ENCODE results near the gene CLDN9. TPM values are rescaled to one million over a fixed set of nuclear protein-coding genes. Genes with fewer than 3 reads are reported as not detected.

The CLDN9 gene
- total RNA-seq, 4 donors from 2014 or later: 0.40 TPM; not detected in 3

- Histone ChIP-seq H3K4me1 (peaks cover 9 to 21% of the 10 kb centered on the region in 2 donors), H3K9me3 (no peaks in the 10 kb centered on the region), H3K36me3 (no peaks in the 10 kb centered on the region), H3K27ac (no peak overlapping the region), H3K27me3 (peaks cover 12 to 13% (median 12%) of the 10 kb centered on the region in 3 donors), H3K4me3 (no peak overlapping the region)
- ATAC-seq: no peak
- DNase-seq: no peak
- intact Hi-C loops (cut with DNase I; ENCODE audit: low total_unique reads) (no loop called here), in situ Hi-C loops (cut with MboI; ENCODE audit: low sequenced_read_pairs in 4 of 4) (no loop called here)
- no peak for TF ChIP-seq POLR2A (IDR thresholded peaks at IDR 0.05)
- no peak for TF ChIP-seq CTCF (IDR thresholded peaks at IDR 0.05 in 4 of 5, conservative IDR thresholded peaks at IDR 0.05 in 1 of 5)
Observed at GRCh38 chr16:2971985-2972784, 40.5 kb upstream of the CLDN9 start.

- ATAC-seq (no peak), DNase-seq (no peak)
- Histone ChIP-seq H3K9me3 (no peaks in the 10 kb centered on the region), H3K27me3 (peaks cover 3 to 4% (median 3%) of the 10 kb centered on the region in 3 donors), H3K36me3 (no peaks in the 10 kb centered on the region), H3K4me3 (no peak overlapping the region), H3K27ac (no peak overlapping the region), H3K4me1 (peaks cover 9 to 21% of the 10 kb centered on the region in 2 donors)
- in situ Hi-C loops (cut with MboI; ENCODE audit: low sequenced_read_pairs in 4 of 4): no loop called here
- TF ChIP-seq POLR2A (IDR thresholded peaks at IDR 0.05): no peak
- no peak for TF ChIP-seq CTCF (IDR thresholded peaks at IDR 0.05 in 4 of 5, conservative IDR thresholded peaks at IDR 0.05 in 1 of 5)
- intact Hi-C loops (cut with DNase I; ENCODE audit: low total_unique reads): no loop called here
Observed at GRCh38 chr16:2973093-2973492, 39.6 kb upstream of the CLDN9 start.

- H3K4me1 ChIP-seq: peaks cover 5 to 15% of the 10 kb centered on the region in 2 donors
- H3K9me3 ChIP-seq: no peaks in the 10 kb centered on the region
- H3K36me3 ChIP-seq: no peaks in the 10 kb centered on the region
- no peak overlapping the region for H3K27ac ChIP-seq
- DNase-seq: no peak
- H3K4me3 ChIP-seq: no peak overlapping the region
- no peaks in the 10 kb centered on the region for H3K27me3 ChIP-seq
- in situ Hi-C loops (cut with MboI; ENCODE audit: low sequenced_read_pairs in 4 of 4): no loop called here
- intact Hi-C loops (cut with DNase I; ENCODE audit: low total_unique reads): no loop called here
- no peak for ATAC-seq
- no peak for TF ChIP-seq POLR2A (IDR thresholded peaks at IDR 0.05)
- TF ChIP-seq CTCF (IDR thresholded peaks at IDR 0.05 in 4 of 5, conservative IDR thresholded peaks at IDR 0.05 in 1 of 5): no peak
Observed at GRCh38 chr16:2973605-2974318, 39.0 kb upstream of the CLDN9 start.

- H3K4me3 ChIP-seq: no peak overlapping the region
- H3K4me1 ChIP-seq: peaks cover 5 to 14% of the 10 kb centered on the region in 2 donors
- in situ Hi-C loops (cut with MboI; ENCODE audit: low sequenced_read_pairs in 4 of 4): no loop called here
- DNase-seq (no peak), ATAC-seq (no peak)
- no peaks in the 10 kb centered on the region for H3K9me3 ChIP-seq
- no peak for TF ChIP-seq CTCF (IDR thresholded peaks at IDR 0.05 in 4 of 5, conservative IDR thresholded peaks at IDR 0.05 in 1 of 5)
- TF ChIP-seq POLR2A (IDR thresholded peaks at IDR 0.05): no peak
- H3K36me3 ChIP-seq: no peaks in the 10 kb centered on the region
- peaks cover 0 to 4% (median 3%) of the 10 kb centered on the region in 3 donors for H3K27me3 ChIP-seq
- H3K27ac ChIP-seq: no peak overlapping the region
- intact Hi-C loops (cut with DNase I; ENCODE audit: low total_unique reads): no loop called here
Observed at GRCh38 chr16:2974319-2975056, 38.2 kb upstream of the CLDN9 start.

Measured in gastrocnemius medialis (tissue), 4 donors.